Pancreas (tissue), 10 donors: ENCODE results near the gene GPR119. TPM values are rescaled to one million over a fixed set of nuclear protein-coding genes. Genes with fewer than 3 reads are reported as not detected.
A peak's percentile ranks its signal among the peaks of the same experiment; 100 is the strongest.
"Not testable (repeated sequence)": the region's sequence is repeated elsewhere in the genome, so short reads cannot be mapped to it uniquely, and the experiment has no call there.

ENCODE experiments used
- ATAC-seq, 4 donors: fragments of 200-7000 bp; cut with Tn5 transposase; one replicate each; pipeline versions ENCODE4 v1.8.0 to v1.9.1; 2020; ENCODE audit warnings: mild to moderate bottlenecking in 4 of 4, moderate library complexity in 4 of 4
- DNase-seq, 6 donors: peaks; one replicate each; pipeline ENCODE4 v3.0.0-alpha.2; 2020
- FAIRE-seq: peaks from 2 replicates; lab custom pipeline; 2012; peaks lifted over from hg19 to GRCh38; lab: Jason Lieb, UNC
- H3K27ac ChIP-seq, 4 donors: fragments of 200-600 bp; sonication (generic); 1 replicate in 3 of 4; 2 replicates in 1 of 4; pipeline versions ENCODE4 v1.5.0 to v1.8.0; 2020
- H3K27me3 ChIP-seq, 4 donors: fragments of 200-600 bp; one replicate each; pipeline ENCODE4 v1.8.0; 2021
- H3K36me3 ChIP-seq, 3 donors: fragments of 200-600 bp; sonication (generic) in 1 of 3; one replicate each; pipeline versions ENCODE4 v1.5.0 to v1.8.0; 2020 to 2021
- H3K4me1 ChIP-seq, 3 donors: fragments of 200-600 bp; one replicate each; pipeline ENCODE4 v1.8.0; 2021
- H3K4me3 ChIP-seq, 4 donors: fragments of 200-600 bp; sonication (generic) in 2 of 4; one replicate each; pipeline versions ENCODE4 v1.5.0 to v1.8.0; 2020 to 2021
- H3K9me3 ChIP-seq, 4 donors: fragments of 200-600 bp; one replicate each; pipeline ENCODE4 v1.8.0; 2021
- CTCF ChIP-seq, 4 donors: fragments of 200-600 bp; sonication (generic) in 3 of 4; IDR thresholded peaks; one replicate each; pipeline versions ENCODE4 v1.5.0 to v1.8.0; 2021; ENCODE audit warnings: antibody characterized with exemption in 4 of 4
- WGBS, 2 donors: extraction: QIAGEN DNeasy Blood & Tissue Kit; methylation state at CpG; one replicate each; pipeline ENCODE4 v1.1.7; 2013; 5-methylcytosine and 5-hydroxymethylcytosine counted together
- intact Hi-C, 3 donors: fragments of 100-400 bp; cut with DNase I; formaldehyde crosslinking; loops; one replicate each; pipeline versions ENCODE4 v1.11.1 to v1.14.2; 2022
- polyA plus RNA-seq, 2 donors: library from polyadenylated mRNA; stranded (reverse); fragments of 200-250 nt; gene quantifications; one replicate each; pipeline ENCODE4 v1.2.3, GENCODE V29; 2013
- total RNA-seq, 6 donors: library from RNA; stranded (reverse); fragmentation: NEBNext Ultra II Directional in 4 of 6; extraction: Animal tissue kit (Norgen Biotek cat#: 25700) in 4 of 6; gene quantifications; one replicate each; pipeline versions ENCODE4 v1.2.1 to v1.2.4, GENCODE V29; 2021 to 2023
- donor health status: healthy with polysubstance abuse.
- donor health status: DM: no; HTN: no; CAD: no; lungs with moderate emphysema.
- donor health status: DM: no; HTN: no; CAD: no.
- donor health status: control.
- donor health status: control.
- donor health status: Bipolar disorder and iron deficiency.
- donor health status: DM: yes; HTN: yes; CAD: no.
- donor health status: DM: no; HTN: no; CAD: no.
- donor health status: DM: no; HTN: no; CAD: no.
- donor health status: DM: yes; HTN: yes; CAD: no.

The GPR119 gene
- total and polyA plus RNA-seq, 8 donors, result 0.19 to 7.6 (median 1.5) TPM; not detected in 1

GRCh38 chrX:130347321-130347720 is 38.2 kb downstream of the GPR119 start:
- Histone ChIP-seq H3K27me3 (no peaks in the 10 kb centered on the region), H3K4me1 (no peaks in the 10 kb centered on the region), H3K36me3 (no peaks in the 10 kb centered on the region), H3K4me3 (no peak overlapping the region), H3K27ac (no peak overlapping the region), H3K9me3 (no peaks in the 10 kb centered on the region)
- no peak for FAIRE-seq
- no peak for DNase-seq
- TF ChIP-seq CTCF (IDR thresholded peaks at IDR 0.05), result no peak
- no peak for ATAC-seq
- WGBS, 2 donors, result 43 to 62% methylated on average over 1 of the region's 1 CpG
- intact Hi-C loops, result no loop called here

- TF ChIP-seq CTCF (IDR thresholded peaks at IDR 0.05), result no peak
- 76 to 95% methylated on average over 1 of the region's 1 CpG for WGBS, 2 donors
- ATAC-seq (no peak), FAIRE-seq (no peak), DNase-seq (no peak)
- intact Hi-C loops, result no loop called here
- H3K27me3 ChIP-seq, result no peaks in the 10 kb centered on the region
- H3K4me1 ChIP-seq, result no peaks in the 10 kb centered on the region
- no peaks in the 10 kb centered on the region for H3K9me3 ChIP-seq
- H3K36me3 ChIP-seq, result no peaks in the 10 kb centered on the region
- no peak overlapping the region for H3K27ac ChIP-seq
- H3K4me3 ChIP-seq, result no peak overlapping the region
Observed at GRCh38 chrX:130343411-130343810, 42.1 kb downstream of the GPR119 start.

DNA sequence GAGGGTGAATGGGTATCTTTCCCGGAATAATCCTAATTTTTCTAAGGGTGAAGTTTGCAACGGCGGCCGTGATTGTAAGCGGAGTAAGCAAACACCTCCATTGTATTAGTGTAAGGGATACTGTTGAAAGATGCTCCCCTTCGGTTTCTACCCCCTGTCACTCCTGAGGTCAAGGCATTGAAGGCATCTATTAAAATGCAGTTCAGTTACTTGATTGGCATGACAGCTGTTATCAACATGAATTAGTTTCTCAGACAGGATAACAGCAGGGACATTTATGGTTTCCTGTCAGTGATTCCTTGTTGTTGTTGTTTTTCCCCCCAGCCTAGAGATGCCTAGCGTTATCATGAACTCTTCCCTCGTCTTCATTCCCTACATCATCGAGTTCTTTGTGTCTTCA is 45.2 kb downstream of the GPR119 start:
- DNase-seq (no peak), ATAC-seq (peak in 1 of 4 donors; percentile 10), FAIRE-seq (no peak)
- WGBS, 2 donors, result 4 to 25% methylated on average over 9 of the region's 9 CpGs
- Histone ChIP-seq H3K4me3 (peak overlapping the region; percentile 41 to 67 (median 52)), H3K36me3 (no peaks in the 10 kb centered on the region), H3K27ac (peak overlapping the region in 1 of 4 donors; percentile 46), H3K4me1 (no peaks in the 10 kb centered on the region), H3K27me3 (no peaks in the 10 kb centered on the region), H3K9me3 (no peaks in the 10 kb centered on the region)
- TF ChIP-seq CTCF (IDR thresholded peaks at IDR 0.05), result no peak
- intact Hi-C loops, result no loop called here

DNA sequence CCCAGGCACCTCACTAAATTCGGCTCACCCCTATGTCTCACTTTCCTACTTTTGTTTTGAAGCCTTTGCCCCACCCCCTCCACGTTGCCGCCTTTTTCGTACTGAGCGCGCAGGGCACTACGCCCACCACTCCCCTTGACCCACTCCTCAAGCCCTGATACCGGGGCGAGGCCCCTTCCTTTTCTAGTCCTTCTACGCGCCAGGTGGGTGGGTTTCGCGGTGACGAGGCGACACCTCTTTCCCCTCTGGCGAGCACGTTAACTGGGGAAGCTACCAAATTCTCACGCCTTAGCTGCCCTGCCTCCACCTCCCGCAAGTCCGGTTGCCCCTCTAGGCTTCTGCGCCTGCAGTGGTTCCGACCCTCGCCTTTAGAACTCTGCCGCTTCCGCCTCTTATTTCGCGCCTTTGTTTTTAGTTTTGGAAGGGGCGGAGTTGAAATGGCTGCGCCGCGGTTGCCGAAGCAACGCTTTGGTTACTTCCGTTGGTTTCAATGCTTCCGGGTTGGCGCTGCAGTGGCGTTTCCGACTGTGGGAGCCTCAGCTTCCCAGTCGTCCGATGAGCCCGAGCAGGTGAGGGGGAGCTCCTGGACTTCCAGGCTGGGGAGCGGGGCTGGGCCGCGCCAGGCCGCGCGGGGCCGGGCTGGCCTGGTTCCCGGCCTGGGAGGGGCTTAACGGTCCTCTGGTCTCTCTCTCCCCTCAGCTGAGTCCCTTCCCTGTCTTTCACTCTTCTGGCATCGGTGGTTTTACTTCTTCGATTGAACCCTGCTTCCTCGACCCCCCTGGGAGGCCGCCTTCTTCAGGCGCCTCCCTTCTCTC is 45.9 kb downstream of the GPR119 start, which contains the start of gene SLC25A14:
SLC25A14 (plus strand) TSS at position 512 of the 815 bp plus-strand sequence. CDS start 360 bp downstream, outside the sequence.
- Histone ChIP-seq H3K9me3 (no peaks in the 10 kb centered on the region), H3K27ac (peak within 1 kb of the TSS in 2 of 4 donors; percentile 17 to 46), H3K36me3 (no peaks in the 10 kb centered on the region), H3K27me3 (no peaks in the 10 kb centered on the region), H3K4me1 (no peaks in the 10 kb centered on the region), H3K4me3 (peak within 1 kb of the TSS; percentile 41 to 67 (median 52))
- FAIRE-seq, result no peak
- 0 to 33% methylated on average over 54 to 55 of the region's 55 CpGs for WGBS, 2 donors
- peak; percentile 66 to 86 (median 72) for DNase-seq
- intact Hi-C loops, result no loop called here
- no peak for TF ChIP-seq CTCF (IDR thresholded peaks at IDR 0.05)
- ATAC-seq, result peak; percentile 97 to 99 (median 98)

DNA sequence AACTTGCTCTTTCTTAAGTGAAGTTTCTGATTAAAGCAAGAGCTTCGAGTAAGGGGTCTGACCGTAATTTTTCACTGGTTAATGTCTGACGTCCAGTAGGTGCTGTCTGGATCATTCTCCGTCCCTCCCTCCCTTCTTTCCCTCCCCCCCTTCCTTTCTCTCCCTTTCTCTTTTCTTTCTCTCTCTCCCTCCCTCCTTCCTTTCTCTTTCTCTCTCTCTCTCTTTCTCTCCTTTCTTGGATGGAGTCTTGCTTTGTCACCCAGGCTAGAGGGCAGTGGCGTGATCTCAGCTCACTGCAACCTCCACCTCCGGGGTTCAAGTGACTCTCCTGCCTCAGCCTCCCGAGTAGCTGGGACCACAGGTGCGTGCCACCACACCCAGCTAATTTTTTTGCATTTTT is 46.6 kb downstream of the GPR119 start:
- intact Hi-C loops, H3K27ac ChIP-seq, H3K27me3 ChIP-seq, H3K36me3 ChIP-seq, DNase-seq, ATAC-seq, FAIRE-seq, H3K9me3 ChIP-seq, H3K4me1 ChIP-seq: not testable (repeated sequence)
- WGBS, 2 donors, result 59 to 60% methylated on average over 8 of the region's 8 CpGs
- peak overlapping the region in 2 of 4 donors; percentile 42 to 67 for H3K4me3 ChIP-seq
